ENCODE measurements around the gene GNLY.

The GNLY gene

GRCh38 chr2:85736456-85737355 lies 42.5 kb downstream of the GNLY start:
- no peak overlapping the region for H3K4me3 ChIP-seq (ENCODE audit: extremely low read depth, insufficient read depth, low read length, poor library complexity, severe bottlenecking)
- WGBS, 2 experiments (ENCODE audit: insufficient coverage in 2 of 2): 93 to 100% methylated on average over 3 to 5 of the region's 7 CpGs

GRCh38 chr2:85737481-85737880 lies 43.3 kb downstream of the GNLY start:
- Histone ChIP-seq H3K36me3 (ENCODE audit: control insufficient read depth, insufficient read depth, low read length) (no peaks in the 10 kb centered on the region), H3K4me1 (ENCODE audit: control insufficient read depth, insufficient read depth, low read length, poor library complexity, severe bottlenecking) (peaks cover 15% of the 10 kb centered on the region), H3K4me3 (ENCODE audit: extremely low read depth, insufficient read depth, low read length, poor library complexity, severe bottlenecking) (no peak overlapping the region), H3K27ac (ENCODE audit: low read depth, low read length, severe bottlenecking) (no peak overlapping the region), H3K9me3 (ENCODE audit: control insufficient read depth, low read length) (no peaks in the 10 kb centered on the region)
- WGBS, 2 experiments (ENCODE audit: insufficient coverage in 2 of 2): 85 to 100% methylated on average over 4 of the region's 4 CpGs

More at GRCh38 chr2:85736456-85737355, 42.5 kb downstream of the GNLY start:
- Histone ChIP-seq H3K9me3 (ENCODE audit: control insufficient read depth, low read length) (no peaks in the 10 kb centered on the region), H3K4me1 (ENCODE audit: control insufficient read depth, insufficient read depth, low read length, poor library complexity, severe bottlenecking) (peaks cover 7% of the 10 kb centered on the region), H3K36me3 (ENCODE audit: control insufficient read depth, insufficient read depth, low read length) (no peaks in the 10 kb centered on the region), H3K27ac (ENCODE audit: low read depth, low read length, severe bottlenecking) (no peak overlapping the region)

- no peak overlapping the region for H3K27ac ChIP-seq (ENCODE audit: low read depth, low read length, severe bottlenecking)
- no peaks in the 10 kb centered on the region for H3K36me3 ChIP-seq (ENCODE audit: control insufficient read depth, insufficient read depth, low read length)
- WGBS, 2 experiments (ENCODE audit: insufficient coverage in 2 of 2): 88 to 91% methylated on average over 4 of the region's 4 CpGs
- no peaks in the 10 kb centered on the region for H3K9me3 ChIP-seq (ENCODE audit: control insufficient read depth, low read length)
- H3K4me1 ChIP-seq (ENCODE audit: control insufficient read depth, insufficient read depth, low read length, poor library complexity, severe bottlenecking): peaks cover 19% of the 10 kb centered on the region
- H3K4me3 ChIP-seq (ENCODE audit: extremely low read depth, insufficient read depth, low read length, poor library complexity, severe bottlenecking): no peak overlapping the region
Measured at GRCh38 chr2:85737961-85738360, 43.8 kb downstream of the GNLY start.

- H3K4me1 ChIP-seq (ENCODE audit: control insufficient read depth, insufficient read depth, low read length, poor library complexity, severe bottlenecking): peaks cover 28% of the 10 kb centered on the region
- no peak overlapping the region for H3K4me3 ChIP-seq (ENCODE audit: extremely low read depth, insufficient read depth, low read length, poor library complexity, severe bottlenecking)
- no peak overlapping the region for H3K27ac ChIP-seq (ENCODE audit: low read depth, low read length, severe bottlenecking)
- WGBS, 2 experiments (ENCODE audit: insufficient coverage in 2 of 2): 91 to 95% methylated on average over 2 to 4 of the region's 4 CpGs
- H3K36me3 ChIP-seq (ENCODE audit: control insufficient read depth, insufficient read depth, low read length): no peaks in the 10 kb centered on the region
- no peaks in the 10 kb centered on the region for H3K9me3 ChIP-seq (ENCODE audit: control insufficient read depth, low read length)
Measured at GRCh38 chr2:85740193-85740592, 46.0 kb downstream of the GNLY start.

- 89 to 97% methylated on average over 9 of the region's 9 CpGs for WGBS, 2 experiments (ENCODE audit: insufficient coverage in 2 of 2)
- Histone ChIP-seq H3K9me3 (ENCODE audit: control insufficient read depth, low read length) (no peaks in the 10 kb centered on the region), H3K4me3 (ENCODE audit: extremely low read depth, insufficient read depth, low read length, poor library complexity, severe bottlenecking) (no peak overlapping the region), H3K27ac (ENCODE audit: low read depth, low read length, severe bottlenecking) (peak overlapping the region; percentile 85), H3K4me1 (ENCODE audit: control insufficient read depth, insufficient read depth, low read length, poor library complexity, severe bottlenecking) (peaks cover 28% of the 10 kb centered on the region), H3K36me3 (ENCODE audit: control insufficient read depth, insufficient read depth, low read length) (no peaks in the 10 kb centered on the region)
Measured at GRCh38 chr2:85741211-85741832, 47.2 kb downstream of the GNLY start.

GRCh38 chr2:85741833-85742455 lies 47.8 kb downstream of the GNLY start:
- 66 to 95% methylated on average over 9 to 12 of the region's 19 CpGs for WGBS, 2 experiments (ENCODE audit: insufficient coverage in 2 of 2)
- no peaks in the 10 kb centered on the region for H3K36me3 ChIP-seq (ENCODE audit: control insufficient read depth, insufficient read depth, low read length)
- no peaks in the 10 kb centered on the region for H3K9me3 ChIP-seq (ENCODE audit: control insufficient read depth, low read length)
- H3K4me1 ChIP-seq (ENCODE audit: control insufficient read depth, insufficient read depth, low read length, poor library complexity, severe bottlenecking): peaks cover 28% of the 10 kb centered on the region
- peak overlapping the region; percentile 85 for H3K27ac ChIP-seq (ENCODE audit: low read depth, low read length, severe bottlenecking)
- no peak overlapping the region for H3K4me3 ChIP-seq (ENCODE audit: extremely low read depth, insufficient read depth, low read length, poor library complexity, severe bottlenecking)

GRCh38 chr2:85743304-85743978 lies 49.3 kb downstream of the GNLY start:
- Histone ChIP-seq H3K4me1 (ENCODE audit: control insufficient read depth, insufficient read depth, low read length, poor library complexity, severe bottlenecking) (peaks cover 24% of the 10 kb centered on the region), H3K4me3 (ENCODE audit: extremely low read depth, insufficient read depth, low read length, poor library complexity, severe bottlenecking) (no peak overlapping the region), H3K27ac (ENCODE audit: low read depth, low read length, severe bottlenecking) (no peak overlapping the region), H3K9me3 (ENCODE audit: control insufficient read depth, low read length) (no peaks in the 10 kb centered on the region), H3K36me3 (ENCODE audit: control insufficient read depth, insufficient read depth, low read length) (no peaks in the 10 kb centered on the region)
- whole genome bisulfite sequencing, 2 experiments (ENCODE audit: insufficient coverage in 2 of 2): 86 to 93% methylated on average over 9 to 10 of the region's 10 CpGs

- WGBS, 2 experiments (ENCODE audit: insufficient coverage in 2 of 2): 95 to 96% methylated on average over 4 of the region's 4 CpGs
- H3K4me1 ChIP-seq (ENCODE audit: control insufficient read depth, insufficient read depth, low read length, poor library complexity, severe bottlenecking): peaks cover 24% of the 10 kb centered on the region
- H3K4me3 ChIP-seq (ENCODE audit: extremely low read depth, insufficient read depth, low read length, poor library complexity, severe bottlenecking): no peak overlapping the region
- H3K36me3 ChIP-seq (ENCODE audit: control insufficient read depth, insufficient read depth, low read length): no peaks in the 10 kb centered on the region
- H3K9me3 ChIP-seq (ENCODE audit: control insufficient read depth, low read length): no peaks in the 10 kb centered on the region
- no peak overlapping the region for H3K27ac ChIP-seq (ENCODE audit: low read depth, low read length, severe bottlenecking)
Measured at GRCh38 chr2:85744055-85744454, 49.9 kb downstream of the GNLY start.

- H3K36me3 ChIP-seq (ENCODE audit: control insufficient read depth, insufficient read depth, low read length): no peaks in the 10 kb centered on the region
- H3K9me3 ChIP-seq (ENCODE audit: control insufficient read depth, low read length): no peaks in the 10 kb centered on the region
- 82 to 90% methylated on average over 7 to 8 of the region's 10 CpGs for WGBS, 2 experiments (ENCODE audit: insufficient coverage in 2 of 2)
- peaks cover 24% of the 10 kb centered on the region for H3K4me1 ChIP-seq (ENCODE audit: control insufficient read depth, insufficient read depth, low read length, poor library complexity, severe bottlenecking)
- no peak overlapping the region for H3K27ac ChIP-seq (ENCODE audit: low read depth, low read length, severe bottlenecking)
- no peak overlapping the region for H3K4me3 ChIP-seq (ENCODE audit: extremely low read depth, insufficient read depth, low read length, poor library complexity, severe bottlenecking)
Measured at GRCh38 chr2:85744741-85745601, 50.8 kb downstream of the GNLY start.

- Histone ChIP-seq H3K36me3 (ENCODE audit: control insufficient read depth, insufficient read depth, low read length) (no peaks in the 10 kb centered on the region), H3K27ac (ENCODE audit: low read depth, low read length, severe bottlenecking) (no peak overlapping the region), H3K4me1 (ENCODE audit: control insufficient read depth, insufficient read depth, low read length, poor library complexity, severe bottlenecking) (peaks cover 24% of the 10 kb centered on the region), H3K9me3 (ENCODE audit: control insufficient read depth, low read length) (no peaks in the 10 kb centered on the region), H3K4me3 (ENCODE audit: extremely low read depth, insufficient read depth, low read length, poor library complexity, severe bottlenecking) (no peak overlapping the region)
- WGBS, 2 experiments (ENCODE audit: insufficient coverage in 2 of 2): 76 to 83% methylated on average over 4 to 5 of the region's 8 CpGs
Measured at GRCh38 chr2:85745619-85746018, 51.5 kb downstream of the GNLY start.
